ENCODE data around the gene CA11. TPM values are rescaled to one million over a fixed set of nuclear protein-coding genes. Genes with fewer than 3 reads are reported as not detected.

CA11 gene
- total and polyA plus RNA-seq, 2 experiments from 2014 or later, result 8.8 to 29.7 TPM

DNA sequence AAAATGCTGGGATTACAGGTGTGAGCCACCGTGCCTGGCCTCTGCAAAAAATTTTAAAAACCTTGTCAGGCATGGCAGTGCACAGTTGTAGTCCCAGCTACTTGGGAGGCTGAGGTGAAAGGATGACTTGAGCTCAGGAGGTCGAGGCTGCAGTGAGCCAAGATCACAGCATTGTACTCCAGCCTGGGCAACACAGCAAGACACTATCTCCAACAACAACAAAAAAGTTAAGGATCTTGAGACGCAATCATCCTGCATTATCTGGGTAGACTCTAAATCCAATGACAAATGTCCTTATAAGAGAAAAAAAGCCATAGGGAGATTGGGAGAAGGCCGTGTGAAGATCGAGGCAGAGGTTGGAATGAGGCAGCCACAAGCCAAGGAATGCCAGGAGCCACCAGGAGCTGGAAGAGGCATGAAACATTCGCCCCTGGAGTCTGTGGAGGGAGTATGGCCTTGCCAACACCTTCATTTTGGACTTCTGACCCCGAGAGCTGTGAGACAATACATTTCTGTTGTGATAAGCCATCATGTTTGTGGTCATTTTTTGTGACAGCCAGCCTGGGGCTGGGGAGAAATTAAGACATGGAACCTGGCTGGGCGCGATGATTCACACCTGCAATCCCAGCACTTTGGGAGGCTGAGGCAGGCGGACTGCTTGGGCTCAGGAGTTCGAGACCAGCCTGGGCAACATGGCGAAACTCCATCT, 5.1 kb upstream of the CA11 start:
- H3K27ac ChIP-seq (ENCODE audit: low read depth), result no peak overlapping the region
- no peak for TF ChIP-seq EZH2phosphoT487 (IDR thresholded peaks at IDR 0.05; ENCODE audit: unreplicated experiment)
- no peak for TF ChIP-seq EZH2 (IDR thresholded peaks at IDR 0.05; ENCODE audit: low read depth, unreplicated experiment)
- TF ChIP-seq, protein P1, sequence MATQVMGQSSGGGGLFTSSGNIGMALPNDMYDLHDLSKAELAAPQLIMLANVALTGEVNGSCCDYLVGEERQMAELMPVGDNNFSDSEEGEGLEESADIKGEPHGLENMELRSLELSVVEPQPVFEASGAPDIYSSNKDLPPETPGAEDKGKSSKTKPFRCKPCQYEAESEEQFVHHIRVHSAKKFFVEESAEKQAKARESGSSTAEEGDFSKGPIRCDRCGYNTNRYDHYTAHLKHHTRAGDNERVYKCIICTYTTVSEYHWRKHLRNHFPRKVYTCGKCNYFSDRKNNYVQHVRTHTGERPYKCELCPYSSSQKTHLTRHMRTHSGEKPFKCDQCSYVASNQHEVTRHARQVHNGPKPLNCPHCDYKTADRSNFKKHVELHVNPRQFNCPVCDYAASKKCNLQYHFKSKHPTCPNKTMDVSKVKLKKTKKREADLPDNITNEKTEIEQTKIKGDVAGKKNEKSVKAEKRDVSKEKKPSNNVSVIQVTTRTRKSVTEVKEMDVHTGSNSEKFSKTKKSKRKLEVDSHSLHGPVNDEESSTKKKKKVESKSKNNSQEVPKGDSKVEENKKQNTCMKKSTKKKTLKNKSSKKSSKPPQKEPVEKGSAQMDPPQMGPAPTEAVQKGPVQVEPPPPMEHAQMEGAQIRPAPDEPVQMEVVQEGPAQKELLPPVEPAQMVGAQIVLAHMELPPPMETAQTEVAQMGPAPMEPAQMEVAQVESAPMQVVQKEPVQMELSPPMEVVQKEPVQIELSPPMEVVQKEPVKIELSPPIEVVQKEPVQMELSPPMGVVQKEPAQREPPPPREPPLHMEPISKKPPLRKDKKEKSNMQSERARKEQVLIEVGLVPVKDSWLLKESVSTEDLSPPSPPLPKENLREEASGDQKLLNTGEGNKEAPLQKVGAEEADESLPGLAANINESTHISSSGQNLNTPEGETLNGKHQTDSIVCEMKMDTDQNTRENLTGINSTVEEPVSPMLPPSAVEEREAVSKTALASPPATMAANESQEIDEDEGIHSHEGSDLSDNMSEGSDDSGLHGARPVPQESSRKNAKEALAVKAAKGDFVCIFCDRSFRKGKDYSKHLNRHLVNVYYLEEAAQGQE (IDR thresholded peaks at IDR 0.05; ENCODE audit: unreplicated experiment), result no peak
- no peak for TF ChIP-seq JUNB (IDR thresholded peaks at IDR 0.05; ENCODE audit: unreplicated experiment)
- TF ChIP-seq ZNF114 (CRISPR knock-in tag; IDR thresholded peaks at IDR 0.05), result no peak
- no peak for TF ChIP-seq POLR2AphosphoS5 (IDR thresholded peaks at IDR 0.05; ENCODE audit: low read depth)
- TF ChIP-seq, protein P2, sequence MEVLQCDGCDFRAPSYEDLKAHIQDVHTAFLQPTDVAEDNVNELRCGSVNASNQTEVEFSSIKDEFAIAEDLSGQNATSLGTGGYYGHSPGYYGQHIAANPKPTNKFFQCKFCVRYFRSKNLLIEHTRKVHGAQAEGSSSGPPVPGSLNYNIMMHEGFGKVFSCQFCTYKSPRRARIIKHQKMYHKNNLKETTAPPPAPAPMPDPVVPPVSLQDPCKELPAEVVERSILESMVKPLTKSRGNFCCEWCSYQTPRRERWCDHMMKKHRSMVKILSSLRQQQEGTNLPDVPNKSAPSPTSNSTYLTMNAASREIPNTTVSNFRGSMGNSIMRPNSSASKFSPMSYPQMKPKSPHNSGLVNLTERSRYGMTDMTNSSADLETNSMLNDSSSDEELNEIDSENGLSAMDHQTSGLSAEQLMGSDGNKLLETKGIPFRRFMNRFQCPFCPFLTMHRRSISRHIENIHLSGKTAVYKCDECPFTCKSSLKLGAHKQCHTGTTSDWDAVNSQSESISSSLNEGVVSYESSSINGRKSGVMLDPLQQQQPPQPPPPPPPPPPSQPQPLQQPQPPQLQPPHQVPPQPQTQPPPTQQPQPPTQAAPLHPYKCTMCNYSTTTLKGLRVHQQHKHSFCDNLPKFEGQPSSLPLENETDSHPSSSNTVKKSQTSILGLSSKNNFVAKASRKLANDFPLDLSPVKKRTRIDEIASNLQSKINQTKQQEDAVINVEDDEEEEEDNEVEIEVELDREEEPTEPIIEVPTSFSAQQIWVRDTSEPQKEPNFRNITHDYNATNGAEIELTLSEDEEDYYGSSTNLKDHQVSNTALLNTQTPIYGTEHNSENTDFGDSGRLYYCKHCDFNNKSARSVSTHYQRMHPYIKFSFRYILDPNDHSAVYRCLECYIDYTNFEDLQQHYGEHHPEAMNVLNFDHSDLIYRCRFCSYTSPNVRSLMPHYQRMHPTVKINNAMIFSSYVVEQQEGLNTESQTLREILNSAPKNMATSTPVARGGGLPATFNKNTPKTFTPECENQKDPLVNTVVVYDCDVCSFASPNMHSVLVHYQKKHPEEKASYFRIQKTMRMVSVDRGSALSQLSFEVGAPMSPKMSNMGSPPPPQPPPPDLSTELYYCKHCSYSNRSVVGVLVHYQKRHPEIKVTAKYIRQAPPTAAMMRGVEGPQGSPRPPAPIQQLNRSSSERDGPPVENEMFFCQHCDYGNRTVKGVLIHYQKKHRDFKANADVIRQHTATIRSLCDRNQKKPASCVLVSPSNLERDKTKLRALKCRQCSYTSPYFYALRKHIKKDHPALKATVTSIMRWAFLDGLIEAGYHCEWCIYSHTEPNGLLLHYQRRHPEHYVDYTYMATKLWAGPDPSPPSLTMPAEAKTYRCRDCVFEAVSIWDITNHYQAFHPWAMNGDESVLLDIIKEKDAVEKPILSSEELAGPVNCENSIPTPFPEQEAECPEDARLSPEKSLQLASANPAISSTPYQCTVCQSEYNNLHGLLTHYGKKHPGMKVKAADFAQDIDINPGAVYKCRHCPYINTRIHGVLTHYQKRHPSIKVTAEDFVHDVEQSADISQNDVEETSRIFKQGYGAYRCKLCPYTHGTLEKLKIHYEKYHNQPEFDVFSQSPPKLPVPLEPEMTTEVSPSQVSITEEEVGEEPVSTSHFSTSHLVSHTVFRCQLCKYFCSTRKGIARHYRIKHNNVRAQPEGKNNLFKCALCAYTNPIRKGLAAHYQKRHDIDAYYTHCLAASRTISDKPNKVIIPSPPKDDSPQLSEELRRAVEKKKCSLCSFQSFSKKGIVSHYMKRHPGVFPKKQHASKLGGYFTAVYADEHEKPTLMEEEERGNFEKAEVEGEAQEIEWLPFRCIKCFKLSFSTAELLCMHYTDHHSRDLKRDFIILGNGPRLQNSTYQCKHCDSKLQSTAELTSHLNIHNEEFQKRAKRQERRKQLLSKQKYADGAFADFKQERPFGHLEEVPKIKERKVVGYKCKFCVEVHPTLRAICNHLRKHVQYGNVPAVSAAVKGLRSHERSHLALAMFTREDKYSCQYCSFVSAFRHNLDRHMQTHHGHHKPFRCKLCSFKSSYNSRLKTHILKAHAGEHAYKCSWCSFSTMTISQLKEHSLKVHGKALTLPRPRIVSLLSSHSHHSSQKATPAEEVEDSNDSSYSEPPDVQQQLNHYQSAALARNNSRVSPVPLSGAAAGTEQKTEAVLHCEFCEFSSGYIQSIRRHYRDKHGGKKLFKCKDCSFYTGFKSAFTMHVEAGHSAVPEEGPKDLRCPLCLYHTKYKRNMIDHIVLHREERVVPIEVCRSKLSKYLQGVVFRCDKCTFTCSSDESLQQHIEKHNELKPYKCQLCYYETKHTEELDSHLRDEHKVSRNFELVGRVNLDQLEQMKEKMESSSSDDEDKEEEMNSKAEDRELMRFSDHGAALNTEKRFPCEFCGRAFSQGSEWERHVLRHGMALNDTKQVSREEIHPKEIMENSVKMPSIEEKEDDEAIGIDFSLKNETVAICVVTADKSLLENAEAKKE (CRISPR knock-in tag; IDR thresholded peaks at IDR 0.05), result no peak
- no peak for TF ChIP-seq CREB1 (CRISPR knock-in tag; IDR thresholded peaks at IDR 0.05; ENCODE audit: low read depth)
- TF ChIP-seq, protein P3, sequence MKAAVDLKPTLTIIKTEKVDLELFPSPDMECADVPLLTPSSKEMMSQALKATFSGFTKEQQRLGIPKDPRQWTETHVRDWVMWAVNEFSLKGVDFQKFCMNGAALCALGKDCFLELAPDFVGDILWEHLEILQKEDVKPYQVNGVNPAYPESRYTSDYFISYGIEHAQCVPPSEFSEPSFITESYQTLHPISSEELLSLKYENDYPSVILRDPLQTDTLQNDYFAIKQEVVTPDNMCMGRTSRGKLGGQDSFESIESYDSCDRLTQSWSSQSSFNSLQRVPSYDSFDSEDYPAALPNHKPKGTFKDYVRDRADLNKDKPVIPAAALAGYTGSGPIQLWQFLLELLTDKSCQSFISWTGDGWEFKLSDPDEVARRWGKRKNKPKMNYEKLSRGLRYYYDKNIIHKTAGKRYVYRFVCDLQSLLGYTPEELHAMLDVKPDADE (IDR thresholded peaks at IDR 0.05), result no peak
- TF ChIP-seq ZNF331 (CRISPR knock-in tag; IDR thresholded peaks at IDR 0.05; ENCODE audit: low read depth), result no peak
- TF ChIP-seq, protein P4, sequence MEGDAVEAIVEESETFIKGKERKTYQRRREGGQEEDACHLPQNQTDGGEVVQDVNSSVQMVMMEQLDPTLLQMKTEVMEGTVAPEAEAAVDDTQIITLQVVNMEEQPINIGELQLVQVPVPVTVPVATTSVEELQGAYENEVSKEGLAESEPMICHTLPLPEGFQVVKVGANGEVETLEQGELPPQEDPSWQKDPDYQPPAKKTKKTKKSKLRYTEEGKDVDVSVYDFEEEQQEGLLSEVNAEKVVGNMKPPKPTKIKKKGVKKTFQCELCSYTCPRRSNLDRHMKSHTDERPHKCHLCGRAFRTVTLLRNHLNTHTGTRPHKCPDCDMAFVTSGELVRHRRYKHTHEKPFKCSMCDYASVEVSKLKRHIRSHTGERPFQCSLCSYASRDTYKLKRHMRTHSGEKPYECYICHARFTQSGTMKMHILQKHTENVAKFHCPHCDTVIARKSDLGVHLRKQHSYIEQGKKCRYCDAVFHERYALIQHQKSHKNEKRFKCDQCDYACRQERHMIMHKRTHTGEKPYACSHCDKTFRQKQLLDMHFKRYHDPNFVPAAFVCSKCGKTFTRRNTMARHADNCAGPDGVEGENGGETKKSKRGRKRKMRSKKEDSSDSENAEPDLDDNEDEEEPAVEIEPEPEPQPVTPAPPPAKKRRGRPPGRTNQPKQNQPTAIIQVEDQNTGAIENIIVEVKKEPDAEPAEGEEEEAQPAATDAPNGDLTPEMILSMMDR (conservative IDR thresholded peaks at IDR 0.05; ENCODE audit: low read depth in 2 of 2), result no peak
- no peak for TF ChIP-seq NANOG (IDR thresholded peaks at IDR 0.05; ENCODE audit: borderline replicate concordance)
- no peak for TF ChIP-seq STAT1 (IDR thresholded peaks at IDR 0.05; ENCODE audit: unreplicated experiment)
- 0 out of 2 replicates have a peak, but pooled peaks cover 4% of the 10 kb centered on the region for H3F3A ChIP-seq (replicated peaks; ENCODE audit: low read depth)
- no peaks in the 10 kb centered on the region for H3K9me2 ChIP-seq (ENCODE audit: insufficient read depth)
- DNase-seq (ENCODE audit: low spot score), result no peak
- H3K27ac Mint-ChIP-seq, result no peak overlapping the region
- no peaks in the 10 kb centered on the region for H4K20me1 ChIP-seq (replicated peaks; ENCODE audit: insufficient read depth)
- H3K4me1 Mint-ChIP-seq, result peaks cover 9% of the 10 kb centered on the region
- H3K4me1 ChIP-seq (ENCODE audit: insufficient read depth), result no peaks in the 10 kb centered on the region
- peaks cover 3% of the 10 kb centered on the region; the same call in 1 of the 3 replicates for H3K9me3 Mint-ChIP-seq
- H2AFZ ChIP-seq, result no peak overlapping the region
- H3K4me3 Mint-ChIP-seq, result no peak overlapping the region; the same call in 2 of the 3 replicates
- no peak for ATAC-seq
- H3K27me3 Mint-ChIP-seq (ENCODE audit: insufficient read depth, low read depth, poor library complexity), result peaks cover 9% of the 10 kb centered on the region
- no peak overlapping the region for H3K4me3 ChIP-seq
- no peaks in the 10 kb centered on the region for H3K79me2 ChIP-seq (replicated peaks; ENCODE audit: insufficient read depth)
- no peaks in the 10 kb centered on the region for H3K36me3 ChIP-seq (ENCODE audit: insufficient read depth)
- no peak overlapping the region for H3K4me2 ChIP-seq
- H3K27me3 ChIP-seq (ENCODE audit: insufficient read depth), result no peaks in the 10 kb centered on the region
- no peaks in the 10 kb centered on the region; the same call in 1 of the 3 replicates for H3K36me3 Mint-ChIP-seq (ENCODE audit: low read depth)

Measured in GM23338 (cell line).